Measurements from ENCODE around the gene FBXL16.

FBXL16 gene

GRCh38 chr16:660459-661183, 45.0 kb downstream of the FBXL16 start:
- peak; percentile 80 for DNase-seq (ENCODE audit: low read depth)

GRCh38 chr16:660132-660458, 45.5 kb downstream of the FBXL16 start:
- no peak for DNase-seq (ENCODE audit: low read depth)

GRCh38 chr16:659618-660017, 46.0 kb downstream of the FBXL16 start:
- DNase-seq (ENCODE audit: low read depth): no peak

GRCh38 chr16:658679-659571, 46.7 kb downstream of the FBXL16 start:
- no peak for DNase-seq (ENCODE audit: low read depth)

- DNase-seq (ENCODE audit: low read depth): no peak
Measured at GRCh38 chr16:657487-657886, 48.1 kb downstream of the FBXL16 start.

GRCh38 chr16:654034-654433, 51.6 kb downstream of the FBXL16 start:
- DNase-seq (ENCODE audit: low read depth): no peak

- DNase-seq (ENCODE audit: low read depth): no peak
Measured at GRCh38 chr16:652454-653305, 52.9 kb downstream of the FBXL16 start.

- DNase-seq (ENCODE audit: low read depth): no peak
Measured at GRCh38 chr16:651844-652243, 53.8 kb downstream of the FBXL16 start.

GRCh38 chr16:649631-650030, 56.0 kb downstream of the FBXL16 start:
- DNase-seq (ENCODE audit: low read depth): no peak

GRCh38 chr16:648781-649589, 56.6 kb downstream of the FBXL16 start, which contains the start of gene WDR90:
TSS of gene WDR90 (plus strand) at chr16:649365. CDS start at chr16:649417, 52 bp downstream.
- DNase-seq (ENCODE audit: low read depth): peak; percentile 86

GRCh38 chr16:648071-648780, 57.4 kb downstream of the FBXL16 start:
- DNase-seq (ENCODE audit: low read depth): peak; percentile 19

GRCh38 chr16:647173-647902, 58.3 kb downstream of the FBXL16 start:
- no peak for DNase-seq (ENCODE audit: low read depth)

GRCh38 chr16:646679-647172, 58.9 kb downstream of the FBXL16 start:
- no peak for DNase-seq (ENCODE audit: low read depth)

- peak; percentile 28 for DNase-seq (ENCODE audit: low read depth)
Measured at GRCh38 chr16:645852-646678, 59.5 kb downstream of the FBXL16 start.

GRCh38 chr16:644556-644955, 61.0 kb downstream of the FBXL16 start:
- DNase-seq (ENCODE audit: low read depth): no peak

GRCh38 chr16:643050-643368, 62.6 kb downstream of the FBXL16 start:
- DNase-seq (ENCODE audit: low read depth): no peak
